Spinal cord (tissue), 10 donors: ENCODE results near the gene ERMAP. TPM values are rescaled to one million over a fixed set of nuclear protein-coding genes. Genes with fewer than 3 reads are reported as not detected.

Experiments
- DNase-seq, 6 donors: peaks; one replicate each; pipeline versions ENCODE4 v3.0.0 to v3.0.0-alpha.2; 2013 to 2015; ENCODE audit warnings: low spot score in 6 of 6, low read depth in 4 of 6
- H3K27ac ChIP-seq: one replicate; pipeline ENCODE4 v1.5.1; 2013; ENCODE audit warnings: low read depth, low read length, control low read depth
- H3K27me3 ChIP-seq: one replicate; pipeline ENCODE4 v1.6.1; 2013; ENCODE audit warnings: low read length; ENCODE audit not compliant: control insufficient read depth, insufficient read depth
- H3K36me3 ChIP-seq: one replicate; pipeline ENCODE4 v1.6.1; 2013; ENCODE audit warnings: low read length; ENCODE audit not compliant: control insufficient read depth, insufficient read depth
- H3K4me1 ChIP-seq: one replicate; pipeline ENCODE4 v1.6.1; 2013; ENCODE audit warnings: low read length; ENCODE audit not compliant: control insufficient read depth, insufficient read depth
- H3K4me3 ChIP-seq: one replicate; pipeline ENCODE4 v1.5.1; 2013; ENCODE audit warnings: low read depth, low read length, control low read depth
- H3K9me3 ChIP-seq: one replicate; pipeline ENCODE4 v1.6.1; 2013; ENCODE audit warnings: low read length; ENCODE audit not compliant: control insufficient read depth, insufficient read depth
- WGBS: methylation state at CpG from one replicate; pipeline ENCODE4 v1.1.5; 2013; ENCODE audit warnings: missing lambda C conversion rate; ENCODE audit not compliant: insufficient coverage; 5-methylcytosine and 5-hydroxymethylcytosine counted together
- polyA plus RNA-seq, 2 donors: library from polyadenylated mRNA; unstranded; fragments of 120-200 nt; gene quantifications; one replicate each; pipeline ENCODE4 v1.2.1, GENCODE V29; 2013; ENCODE audit not compliant: insufficient read length in 2 of 2
- total RNA-seq, 2 donors: library from RNA; depleted of rRNA in 1 of 2; stranded (reverse); fragments of 120-200 nt in 1 of 2; fragments of >200 nt in 1 of 2; gene quantifications; one replicate each; pipeline versions ENCODE4 v1.2.3 to v1.2.4, GENCODE V29; 2013 to 2014
- donor health status: healthy.

The ERMAP gene
- total and polyA plus RNA-seq, 4 donors, result 10.1 to 14.9 (median 10.8) TPM

GRCh38 chr1:42880384-42880783 lies 63.5 kb downstream of the ERMAP start:
- 70% methylated on average over 4 of the region's 4 CpGs for WGBS
- Histone ChIP-seq H3K27ac (no peak overlapping the region), H3K4me3 (no peak overlapping the region), H3K27me3 (no peaks in the 10 kb centered on the region), H3K36me3 (no peaks in the 10 kb centered on the region), H3K9me3 (no peaks in the 10 kb centered on the region), H3K4me1 (no peaks in the 10 kb centered on the region)
- no peak for DNase-seq

GRCh38 chr1:42886046-42886739 lies 69.3 kb downstream of the ERMAP start:
- 86% methylated on average over 8 of the region's 16 CpGs for WGBS
- H3K27ac ChIP-seq, result no peak overlapping the region
- H3K36me3 ChIP-seq, result peaks cover 2% of the 10 kb centered on the region
- no peaks in the 10 kb centered on the region for H3K27me3 ChIP-seq
- no peak for DNase-seq
- no peaks in the 10 kb centered on the region for H3K4me1 ChIP-seq
- H3K9me3 ChIP-seq, result no peaks in the 10 kb centered on the region
- no peak overlapping the region for H3K4me3 ChIP-seq

GRCh38 chr1:42886800-42887199 lies 69.9 kb downstream of the ERMAP start:
- DNase-seq, result peak in 1 of 6 donors; percentile 10
- Histone ChIP-seq H3K9me3 (no peaks in the 10 kb centered on the region), H3K36me3 (peaks cover 2% of the 10 kb centered on the region), H3K27me3 (no peaks in the 10 kb centered on the region), H3K4me3 (no peak overlapping the region), H3K27ac (no peak overlapping the region), H3K4me1 (no peaks in the 10 kb centered on the region)
- 80% methylated on average over 21 of the region's 21 CpGs for WGBS

DNA sequence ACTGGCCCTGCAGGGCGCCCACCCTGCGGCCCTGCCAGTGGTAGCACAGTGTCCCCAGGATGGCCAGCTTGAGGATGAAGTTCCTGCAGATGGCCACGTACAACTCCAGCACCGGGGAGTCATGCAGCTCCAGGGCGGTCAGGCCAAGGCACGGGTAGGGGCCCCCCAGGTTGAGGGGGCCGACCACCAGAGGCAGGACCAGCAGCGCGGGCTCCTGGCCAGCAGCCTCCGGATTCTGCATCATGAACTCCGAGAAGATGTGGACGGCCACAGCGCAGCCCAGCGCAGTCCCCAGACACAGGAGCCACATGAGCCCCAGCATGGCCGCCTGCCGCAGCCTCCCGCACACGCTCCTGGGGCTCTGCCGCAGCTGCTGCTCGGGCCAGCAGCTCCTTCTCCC lies 70.4 kb downstream of the ERMAP start:
- 95% methylated on average over 20 of the region's 20 CpGs for WGBS
- Histone ChIP-seq H3K4me1 (no peaks in the 10 kb centered on the region), H3K4me3 (no peak overlapping the region), H3K36me3 (peaks cover 2% of the 10 kb centered on the region), H3K27ac (no peak overlapping the region), H3K27me3 (no peaks in the 10 kb centered on the region), H3K9me3 (no peaks in the 10 kb centered on the region)
- no peak for DNase-seq

DNA sequence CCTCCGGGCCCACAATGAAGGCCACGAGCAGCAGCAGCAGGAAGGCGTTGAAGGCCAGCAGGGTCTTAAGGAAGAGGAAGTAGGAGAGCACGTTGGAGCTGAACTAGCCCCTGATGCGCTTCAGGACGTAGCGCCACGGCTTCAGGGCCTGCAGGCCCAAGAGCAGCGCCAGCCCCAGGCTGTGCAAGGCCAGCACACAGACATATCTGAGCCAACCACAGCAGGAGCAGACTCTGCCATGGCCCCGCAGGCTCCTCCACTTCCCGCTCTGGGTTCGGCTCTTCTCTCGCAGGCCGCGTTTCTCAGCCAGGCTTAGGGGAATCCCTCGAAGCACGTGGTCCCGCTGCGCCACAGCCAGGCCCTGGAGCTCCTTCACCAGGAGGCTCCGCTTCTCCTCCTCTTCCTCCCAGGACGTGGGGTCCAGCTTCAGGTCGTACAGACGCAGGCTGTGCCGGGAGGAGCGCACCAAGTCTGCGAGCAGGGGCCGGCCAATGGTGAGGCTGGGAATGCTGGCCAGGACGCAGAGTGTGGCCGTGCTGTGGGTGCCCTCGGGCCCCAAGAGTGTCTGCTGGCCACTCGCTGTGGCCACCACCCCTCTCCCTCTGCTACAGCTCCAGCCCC lies 71.2 kb downstream of the ERMAP start:
- WGBS, result 89% methylated on average over 27 of the region's 31 CpGs
- DNase-seq, result no peak
- H3K27me3 ChIP-seq, result no peaks in the 10 kb centered on the region

GRCh38 chr1:42889264-42889663 lies 72.3 kb downstream of the ERMAP start:
- WGBS, result 100% methylated on average over 1 of the region's 4 CpGs
- no peaks in the 10 kb centered on the region for H3K4me1 ChIP-seq
- DNase-seq, result no peak
- H3K27ac ChIP-seq, result no peak overlapping the region
- peaks cover 2% of the 10 kb centered on the region for H3K36me3 ChIP-seq
- no peaks in the 10 kb centered on the region for H3K27me3 ChIP-seq
- no peaks in the 10 kb centered on the region for H3K9me3 ChIP-seq
- no peak overlapping the region for H3K4me3 ChIP-seq

More for the DNA sequence above, 71.2 kb downstream of the ERMAP start:
- Histone ChIP-seq H3K36me3 (peaks cover 2% of the 10 kb centered on the region), H3K9me3 (no peaks in the 10 kb centered on the region), H3K27ac (no peak overlapping the region), H3K4me1 (no peaks in the 10 kb centered on the region), H3K4me3 (no peak overlapping the region)

GRCh38 chr1:42891465-42892138 lies 74.7 kb downstream of the ERMAP start:
- no peak overlapping the region for H3K27ac ChIP-seq
- WGBS, result 32% methylated on average over 2 of the region's 5 CpGs
- no peaks in the 10 kb centered on the region for H3K4me1 ChIP-seq
- peak in 1 of 6 donors; percentile 29 for DNase-seq
- H3K27me3 ChIP-seq, result no peaks in the 10 kb centered on the region
- H3K36me3 ChIP-seq, result peaks cover 2% of the 10 kb centered on the region
- no peak overlapping the region for H3K4me3 ChIP-seq
- H3K9me3 ChIP-seq, result no peaks in the 10 kb centered on the region

Other genes with a start within 250 kb of the ERMAP start
- 10 to 100 TPM; 28.1 to 52.3 TPM for gene PPIH, start 158.7 kb upstream of the ERMAP start, total RNA-seq
- gene PPIH, start 158.7 kb upstream of the ERMAP start, polyA plus RNA-seq, result 10 to 100 TPM; 45.6 to 55.6 TPM
- 100 to 1,000 TPM; 455 to 701 TPM for gene YBX1, start 134.7 kb upstream of the ERMAP start, total RNA-seq
- 1,000 to 10,000 TPM; 1,395 to 1,579 TPM for gene YBX1, start 134.7 kb upstream of the ERMAP start, polyA plus RNA-seq
- 10 to 100 TPM; 17.0 to 20.6 TPM for gene CLDN19, start 76.9 kb upstream of the ERMAP start, total RNA-seq
- gene CLDN19, start 76.9 kb upstream of the ERMAP start, polyA plus RNA-seq, result 1 to 10 TPM; 2.7 to 8.0 TPM
- gene P3H1, start 50.1 kb upstream of the ERMAP start, total RNA-seq, result 10 to 100 TPM; 34.2 to 70.0 TPM
- gene P3H1, start 50.1 kb upstream of the ERMAP start, polyA plus RNA-seq, result 10 to 100 TPM; 31.2 to 46.5 TPM
- gene C1orf50, start 49.9 kb upstream of the ERMAP start, total RNA-seq, result 1 to 10 TPM; 6.7 to 7.8 TPM
- gene C1orf50, start 49.9 kb upstream of the ERMAP start, polyA plus RNA-seq, result 10 to 100 TPM; 10.9 to 15.2 TPM
- gene TMEM269, start 32.1 kb upstream of the ERMAP start, total RNA-seq, result under 1 TPM; 0.11 to 0.30 TPM
- 1 to 10 TPM; 1.3 to 1.6 TPM for gene TMEM269, start 32.1 kb upstream of the ERMAP start, polyA plus RNA-seq
- 10 to 100 TPM; 33.7 to 65.3 TPM for gene SVBP, start 275 bp downstream of the ERMAP start, total RNA-seq
- gene SVBP, start 275 bp downstream of the ERMAP start, polyA plus RNA-seq, result 10 to 100 TPM; 62.5 to 67.3 TPM
- 10 to 100 TPM in 1 of 2 donors, 1 to 10 TPM in 1; 9.0 to 15.4 TPM for gene ZNF691, start 29.5 kb downstream of the ERMAP start, total RNA-seq
- 10 to 100 TPM; 13.2 to 15.9 TPM for gene ZNF691, start 29.5 kb downstream of the ERMAP start, polyA plus RNA-seq
- 100 to 1,000 TPM in 1 of 2 donors, 10 to 100 TPM in 1; 74.4 to 127 TPM for gene SLC2A1, start 141.7 kb downstream of the ERMAP start, total RNA-seq
- gene SLC2A1, start 141.7 kb downstream of the ERMAP start, polyA plus RNA-seq, result 100 to 1,000 TPM in 1 of 2 donors, 10 to 100 TPM in 1; 89.2 to 107 TPM